PFSK-1 (cell line): ENCODE measurements around the gene IL12RB1.

Experiments
- FOXP2 ChIP-seq: optimal IDR thresholded peaks from 2 replicates; pipeline ENCODE3; 2011; ENCODE audit warnings: borderline replicate concordance, control low read depth, inconsistent platforms; ENCODE audit not compliant: insufficient read depth; ENCODE audit errors: extremely low read length, extremely low read depth
- POLR2AphosphoS5 ChIP-seq: IDR thresholded peaks from 2 replicates; pipeline ENCODE4 v1.6.1; 2012; ENCODE audit warnings: low read depth, mild to moderate bottlenecking, control low read depth, low read length, moderate library complexity
- SIN3A ChIP-seq: IDR thresholded peaks from 2 replicates; pipeline ENCODE4 v1.6.1; 2012; ENCODE audit warnings: mild to moderate bottlenecking, low read length, moderate library complexity, borderline replicate concordance; ENCODE audit not compliant: insufficient read depth
- TAF1 ChIP-seq: IDR thresholded peaks from 2 replicates; pipeline ENCODE4 v1.6.1; 2012; ENCODE audit warnings: low read length, control low read depth, borderline replicate concordance; ENCODE audit not compliant: insufficient read depth
- TF ChIP-seq, protein P1 (sequence below), 2 experiments: IDR thresholded peaks; 2 replicates each; pipeline versions ENCODE4 v1.6.1 to v1.8.0; 2011 to 2012; ENCODE audit warnings: low read depth in 2 of 2, low read length in 2 of 2, control low read depth in 1 of 2, inconsistent platforms in 1 of 2, mild to moderate bottlenecking in 1 of 2, moderate library complexity in 1 of 2; ENCODE audit not compliant: insufficient read depth in 1 of 2

The IL12RB1 gene

DNA sequence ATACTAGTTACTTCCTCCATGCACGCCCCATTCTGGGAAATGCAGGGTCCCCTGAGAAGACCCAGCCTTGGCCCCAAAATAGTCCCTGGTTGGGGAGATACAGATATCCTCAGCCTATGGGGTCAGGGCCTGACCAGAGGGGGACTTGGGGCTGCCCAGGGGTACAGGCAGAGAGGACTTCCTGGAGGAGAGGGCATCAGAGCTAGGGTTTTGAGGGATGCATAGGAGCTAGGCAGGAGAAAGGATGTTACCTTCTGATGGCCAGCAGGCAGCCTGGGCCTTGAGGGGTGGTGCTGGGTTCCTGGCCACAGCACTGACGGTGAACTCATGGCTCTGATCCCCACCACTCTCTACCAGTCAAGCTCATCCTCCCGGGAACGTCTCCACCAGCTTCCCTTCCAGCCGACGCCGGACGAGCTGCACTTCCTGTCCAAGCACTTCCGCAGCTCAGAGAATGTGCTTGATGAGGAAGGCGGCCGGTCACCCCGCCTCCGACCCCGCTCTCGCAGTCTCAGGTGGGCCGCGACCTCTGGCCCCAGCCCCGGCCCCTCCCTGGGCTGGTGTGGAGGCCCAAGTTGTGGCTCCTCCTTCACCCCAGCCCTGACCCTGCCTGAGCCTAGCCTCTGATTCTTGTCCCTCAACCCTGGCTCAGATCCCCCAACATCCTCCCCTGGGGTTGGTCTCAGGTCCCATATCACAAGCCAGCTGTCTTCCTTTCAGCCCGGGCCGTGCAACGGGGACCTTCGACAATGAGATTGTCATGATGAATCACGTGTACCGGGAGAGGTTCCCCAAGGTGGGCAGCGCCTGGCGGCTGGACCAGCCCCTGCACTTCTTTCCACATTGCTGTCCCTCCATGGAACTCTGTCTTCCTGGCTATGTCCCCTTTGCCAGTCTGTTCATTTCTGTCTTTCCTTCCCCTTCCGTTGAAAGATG, 36.4 kb upstream of the IL12RB1 start:
- TF ChIP-seq, protein P1, sequence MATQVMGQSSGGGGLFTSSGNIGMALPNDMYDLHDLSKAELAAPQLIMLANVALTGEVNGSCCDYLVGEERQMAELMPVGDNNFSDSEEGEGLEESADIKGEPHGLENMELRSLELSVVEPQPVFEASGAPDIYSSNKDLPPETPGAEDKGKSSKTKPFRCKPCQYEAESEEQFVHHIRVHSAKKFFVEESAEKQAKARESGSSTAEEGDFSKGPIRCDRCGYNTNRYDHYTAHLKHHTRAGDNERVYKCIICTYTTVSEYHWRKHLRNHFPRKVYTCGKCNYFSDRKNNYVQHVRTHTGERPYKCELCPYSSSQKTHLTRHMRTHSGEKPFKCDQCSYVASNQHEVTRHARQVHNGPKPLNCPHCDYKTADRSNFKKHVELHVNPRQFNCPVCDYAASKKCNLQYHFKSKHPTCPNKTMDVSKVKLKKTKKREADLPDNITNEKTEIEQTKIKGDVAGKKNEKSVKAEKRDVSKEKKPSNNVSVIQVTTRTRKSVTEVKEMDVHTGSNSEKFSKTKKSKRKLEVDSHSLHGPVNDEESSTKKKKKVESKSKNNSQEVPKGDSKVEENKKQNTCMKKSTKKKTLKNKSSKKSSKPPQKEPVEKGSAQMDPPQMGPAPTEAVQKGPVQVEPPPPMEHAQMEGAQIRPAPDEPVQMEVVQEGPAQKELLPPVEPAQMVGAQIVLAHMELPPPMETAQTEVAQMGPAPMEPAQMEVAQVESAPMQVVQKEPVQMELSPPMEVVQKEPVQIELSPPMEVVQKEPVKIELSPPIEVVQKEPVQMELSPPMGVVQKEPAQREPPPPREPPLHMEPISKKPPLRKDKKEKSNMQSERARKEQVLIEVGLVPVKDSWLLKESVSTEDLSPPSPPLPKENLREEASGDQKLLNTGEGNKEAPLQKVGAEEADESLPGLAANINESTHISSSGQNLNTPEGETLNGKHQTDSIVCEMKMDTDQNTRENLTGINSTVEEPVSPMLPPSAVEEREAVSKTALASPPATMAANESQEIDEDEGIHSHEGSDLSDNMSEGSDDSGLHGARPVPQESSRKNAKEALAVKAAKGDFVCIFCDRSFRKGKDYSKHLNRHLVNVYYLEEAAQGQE (IDR thresholded peaks at IDR 0.05; ENCODE audit: insufficient read depth in 1 of 2, low read depth in 2 of 2, low read length in 2 of 2) = no peak
- TF ChIP-seq FOXP2 (peak; percentile 26), TAF1 (no peak), SIN3A (no peak), POLR2AphosphoS5 (no peak)

DNA sequence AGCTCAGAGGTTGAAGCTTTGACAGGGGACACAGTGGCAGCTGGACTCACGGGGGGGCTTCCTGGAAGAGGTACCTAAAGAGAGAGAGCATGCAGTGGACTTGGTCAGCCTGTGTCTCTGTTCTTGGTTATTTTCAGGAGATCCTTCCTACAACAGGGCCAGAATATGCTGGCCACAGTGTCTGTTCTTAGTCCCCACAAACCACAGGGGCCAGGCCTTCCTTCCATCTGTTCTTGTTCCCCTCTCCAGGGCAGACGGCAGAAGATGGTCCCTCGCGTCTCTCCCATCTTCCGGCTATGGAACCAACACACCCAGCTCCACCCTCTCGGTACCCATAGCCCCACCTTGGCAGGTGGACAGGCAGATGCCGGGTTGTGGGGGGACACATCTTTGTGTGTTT, 35.7 kb upstream of the IL12RB1 start:
- TF ChIP-seq, protein P1 (IDR thresholded peaks at IDR 0.05; ENCODE audit: insufficient read depth in 1 of 2, low read depth in 2 of 2, low read length in 2 of 2) = no peak
- TF ChIP-seq TAF1 (no peak), POLR2AphosphoS5 (no peak), SIN3A (no peak), FOXP2 (no peak)

DNA sequence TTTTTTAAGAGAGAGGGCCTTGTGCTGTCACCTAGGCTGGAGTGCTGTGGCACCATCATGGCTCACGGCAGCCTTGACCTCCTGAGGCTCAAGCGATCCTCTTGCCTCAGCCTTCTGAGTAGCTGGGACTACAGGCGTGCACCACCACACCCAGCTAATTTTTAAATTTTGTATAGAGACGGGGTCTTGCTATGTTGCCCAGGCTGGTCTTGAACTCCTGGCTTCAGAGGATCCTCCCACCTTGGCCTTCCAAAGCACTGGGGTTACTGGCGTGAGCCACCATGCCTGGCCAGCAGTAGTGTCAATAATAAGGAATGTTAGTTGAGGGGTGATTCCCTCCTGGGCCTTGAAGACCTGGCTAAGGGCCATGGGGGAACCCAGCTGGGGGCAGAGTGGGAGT, 34.4 kb upstream of the IL12RB1 start:
- TF ChIP-seq SIN3A (no peak), TAF1 (no peak), POLR2AphosphoS5 (no peak), FOXP2 (no peak)
- TF ChIP-seq, protein P1 (IDR thresholded peaks at IDR 0.05; ENCODE audit: insufficient read depth in 1 of 2, low read depth in 2 of 2, low read length in 2 of 2) = no peak

DNA sequence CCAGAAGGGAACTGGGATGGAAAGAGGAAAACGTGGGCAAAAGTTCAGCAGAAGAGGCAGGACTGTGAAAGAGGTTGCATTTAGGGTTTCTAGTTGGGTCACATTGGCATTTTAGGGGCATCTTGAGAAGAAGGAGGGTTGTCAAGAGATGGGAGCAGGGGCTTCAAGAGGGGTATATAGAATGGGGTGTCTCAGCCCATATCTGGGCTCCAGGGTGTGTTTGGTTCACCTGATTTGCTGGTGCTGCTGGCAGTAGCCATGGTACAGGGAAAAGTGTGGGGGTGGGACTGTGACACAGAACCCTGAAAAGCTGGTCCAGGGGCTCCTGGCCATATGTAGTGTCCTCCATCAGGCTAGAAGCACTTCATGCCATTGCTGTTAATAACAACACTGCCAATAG, 33.4 kb upstream of the IL12RB1 start:
- TF ChIP-seq POLR2AphosphoS5 (no peak), TAF1 (no peak), SIN3A (no peak), FOXP2 (no peak)
- TF ChIP-seq, protein P1 (IDR thresholded peaks at IDR 0.05; ENCODE audit: insufficient read depth in 1 of 2, low read depth in 2 of 2, low read length in 2 of 2) = no peak
